GM19351 (cell line): ENCODE results near the gene SPINT2.
"Not testable (repeated sequence)": the region's sequence is repeated elsewhere in the genome, so short reads cannot be mapped to it uniquely, and the experiment has no call there.

Source experiments
- ATAC-seq: cut with Tn5 transposase; IDR thresholded peaks from one replicate; pipeline ENCODE4 v1.9.1; 2021; ENCODE audit warnings: mild to moderate bottlenecking, moderate library complexity; ENCODE audit not compliant: unreplicated experiment

SPINT2 gene

DNA sequence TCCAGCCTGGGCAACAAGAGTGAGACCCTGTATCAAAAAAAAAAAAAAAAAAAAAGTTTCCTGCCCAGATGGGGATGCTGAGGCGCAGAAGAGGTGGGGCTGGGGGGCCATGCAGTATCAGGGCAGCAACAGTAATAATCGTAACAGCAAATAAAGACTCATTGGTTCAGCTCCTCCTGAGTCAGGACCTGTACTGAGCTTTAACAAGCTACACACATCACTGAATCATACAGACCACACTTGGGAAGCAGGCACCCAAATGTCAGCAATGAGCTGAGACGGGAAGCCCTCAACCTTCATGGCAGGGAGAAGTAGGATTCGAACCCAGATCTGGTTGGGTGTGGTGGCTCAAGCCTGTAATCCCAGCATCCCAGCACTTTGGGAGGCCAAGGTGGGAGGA is 29.8 kb upstream of the SPINT2 start:
- no peak for ATAC-seq

DNA sequence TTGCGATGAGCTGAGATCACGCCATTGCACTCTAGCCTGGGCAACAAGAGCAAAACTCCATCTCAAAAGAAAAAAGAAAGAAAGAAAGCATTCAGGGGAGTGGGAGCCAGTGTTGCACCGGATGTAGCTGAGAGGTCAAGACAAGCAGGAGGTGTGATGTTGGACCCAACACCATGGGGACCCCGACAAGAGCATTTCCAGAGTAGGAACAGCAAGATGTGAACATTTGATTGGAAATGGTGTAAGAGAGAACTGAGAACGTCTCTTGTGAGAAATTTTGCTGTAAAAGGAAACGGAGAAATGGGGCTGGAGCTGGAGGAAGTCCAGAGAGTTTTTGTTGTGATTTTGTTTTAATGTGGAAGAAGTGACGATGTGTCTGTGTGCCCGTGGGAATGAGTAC is 24.6 kb upstream of the SPINT2 start:
- ATAC-seq, result no peak

DNA sequence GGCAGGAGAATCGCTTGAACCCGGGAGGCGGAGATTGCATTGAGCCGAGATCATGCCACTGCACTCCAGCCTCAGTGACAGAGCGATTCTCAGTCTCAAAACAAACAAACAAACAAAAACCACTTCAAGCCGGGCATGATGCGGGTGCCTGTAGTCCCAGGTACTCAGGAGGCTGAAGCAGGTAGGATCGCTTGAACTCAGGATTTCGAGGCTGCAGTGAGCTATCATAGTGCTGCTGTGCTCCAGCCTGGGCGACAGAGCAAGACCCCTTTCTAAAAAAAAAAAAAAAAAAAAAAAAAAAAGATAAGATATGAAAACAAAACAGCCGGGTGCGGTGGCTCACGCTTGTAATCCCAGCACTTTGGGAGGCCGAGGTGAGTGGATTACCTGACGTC is 21.1 kb upstream of the SPINT2 start:
- ATAC-seq, result no peak

DNA sequence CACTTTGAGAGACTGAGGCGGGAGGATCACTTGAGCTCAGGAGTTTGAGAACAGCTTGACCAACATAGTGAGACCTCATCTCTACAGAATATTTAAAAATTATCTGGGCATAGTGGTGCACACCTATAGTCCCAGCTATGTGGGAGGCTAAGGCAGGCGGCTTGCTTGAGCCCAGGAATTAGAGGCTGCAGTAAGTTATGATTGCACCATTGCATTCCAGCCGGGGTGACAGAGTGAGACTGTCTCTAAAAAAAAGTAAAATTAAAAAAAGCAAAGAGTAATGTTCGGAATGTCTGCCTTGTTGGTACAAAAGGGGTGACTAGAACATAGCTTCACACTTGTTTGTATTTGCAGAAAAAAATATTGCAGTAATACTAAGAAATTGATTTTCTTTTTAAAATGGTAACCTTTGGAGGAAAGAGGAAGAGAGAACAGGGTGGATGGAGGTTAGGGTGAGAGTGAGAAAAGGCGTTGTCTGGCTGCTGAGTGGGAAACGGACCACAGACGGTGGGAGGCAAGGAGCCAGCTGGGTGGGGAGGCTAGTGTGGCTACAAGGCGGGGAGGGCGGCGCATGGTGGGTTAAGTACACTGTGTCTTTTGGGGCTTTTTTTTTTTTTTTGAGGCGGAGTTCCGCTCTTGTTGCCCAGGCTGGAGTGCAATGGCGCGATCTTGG is 18.4 kb upstream of the SPINT2 start:
- ATAC-seq, result no peak

DNA sequence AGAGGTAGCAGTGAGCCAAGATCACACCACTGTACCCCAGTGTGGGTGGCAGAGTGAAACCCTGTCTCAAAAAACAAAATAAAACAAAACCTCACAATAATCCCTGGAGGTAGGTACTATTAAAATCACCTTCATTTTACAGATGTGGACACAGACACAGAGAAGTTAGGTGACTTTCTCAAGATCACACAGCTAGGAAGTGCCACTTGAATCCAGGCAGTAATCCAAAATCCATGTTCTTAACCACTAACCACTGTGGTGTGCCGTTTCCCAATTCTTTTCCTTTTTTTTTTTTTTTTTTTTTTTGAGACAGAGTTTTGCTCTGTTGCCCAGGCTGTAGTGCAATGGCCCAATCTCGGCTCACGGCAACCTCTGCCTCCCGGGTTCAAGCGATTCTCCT is 17.2 kb upstream of the SPINT2 start:
- no peak for ATAC-seq

DNA sequence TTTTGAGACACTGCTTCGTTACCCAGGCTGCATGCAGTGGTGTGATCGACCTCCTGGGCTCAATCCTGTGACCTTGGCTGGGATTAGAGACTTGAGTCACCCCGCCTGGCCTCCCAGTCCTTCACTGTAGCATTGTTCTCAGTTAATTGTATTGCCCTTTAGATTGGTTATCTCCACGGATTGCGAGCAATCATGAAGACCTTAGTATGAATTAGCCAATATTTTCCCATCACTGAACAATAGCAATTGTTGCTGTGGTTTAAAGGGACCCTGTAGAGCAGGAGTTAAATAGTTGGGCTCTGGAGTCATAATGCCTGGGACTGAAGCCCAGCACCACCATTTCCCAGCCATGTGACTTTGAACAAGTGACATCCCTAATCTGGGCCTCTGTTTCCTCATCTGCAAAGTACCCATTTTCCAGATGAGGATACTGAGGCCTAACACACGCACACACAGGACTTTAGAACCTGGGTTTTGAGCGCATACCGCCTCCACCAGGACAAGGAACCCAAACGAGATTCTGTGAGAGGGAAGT is 16.6 kb upstream of the SPINT2 start:
- ATAC-seq, result no peak

DNA sequence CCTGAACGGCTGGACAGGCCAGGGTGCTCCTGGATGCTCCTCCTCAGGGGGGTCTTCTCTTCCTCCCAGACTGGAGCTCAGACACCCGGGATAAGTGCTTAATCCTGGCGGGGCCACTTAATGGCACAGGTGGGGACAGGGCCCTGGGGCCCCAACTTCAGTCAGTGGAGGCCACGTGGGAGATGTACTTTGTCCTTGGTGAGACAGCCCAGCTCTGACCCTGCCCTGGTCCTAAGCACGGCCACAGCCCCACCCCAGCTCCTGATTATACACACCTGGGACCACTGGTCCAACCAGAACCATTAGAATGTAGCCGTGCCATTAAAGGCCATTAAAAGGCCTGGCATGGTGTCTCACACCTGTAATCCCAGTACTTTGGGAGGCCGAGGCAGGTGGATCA is 16.0 kb upstream of the SPINT2 start:
- ATAC-seq, result no peak

DNA sequence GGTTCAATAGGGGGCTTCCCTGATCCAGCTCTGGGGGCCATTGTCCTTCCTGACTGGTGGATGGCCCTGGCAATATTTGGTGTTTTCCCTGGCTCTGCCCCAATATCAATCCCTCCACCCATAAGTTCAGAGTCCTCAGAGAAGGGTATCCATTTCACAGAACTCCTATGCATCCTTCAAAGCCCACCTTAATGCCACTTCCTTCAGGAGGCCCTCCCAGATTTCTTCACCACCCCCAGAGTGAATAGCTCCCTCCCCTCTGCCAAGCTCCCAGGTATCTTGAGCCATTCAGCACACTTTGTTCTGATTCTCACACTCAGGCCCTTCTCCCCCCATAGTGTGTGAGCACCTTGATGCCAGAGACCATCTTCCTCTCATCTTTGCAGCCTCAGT is 13.9 kb upstream of the SPINT2 start:
- no peak for ATAC-seq

DNA sequence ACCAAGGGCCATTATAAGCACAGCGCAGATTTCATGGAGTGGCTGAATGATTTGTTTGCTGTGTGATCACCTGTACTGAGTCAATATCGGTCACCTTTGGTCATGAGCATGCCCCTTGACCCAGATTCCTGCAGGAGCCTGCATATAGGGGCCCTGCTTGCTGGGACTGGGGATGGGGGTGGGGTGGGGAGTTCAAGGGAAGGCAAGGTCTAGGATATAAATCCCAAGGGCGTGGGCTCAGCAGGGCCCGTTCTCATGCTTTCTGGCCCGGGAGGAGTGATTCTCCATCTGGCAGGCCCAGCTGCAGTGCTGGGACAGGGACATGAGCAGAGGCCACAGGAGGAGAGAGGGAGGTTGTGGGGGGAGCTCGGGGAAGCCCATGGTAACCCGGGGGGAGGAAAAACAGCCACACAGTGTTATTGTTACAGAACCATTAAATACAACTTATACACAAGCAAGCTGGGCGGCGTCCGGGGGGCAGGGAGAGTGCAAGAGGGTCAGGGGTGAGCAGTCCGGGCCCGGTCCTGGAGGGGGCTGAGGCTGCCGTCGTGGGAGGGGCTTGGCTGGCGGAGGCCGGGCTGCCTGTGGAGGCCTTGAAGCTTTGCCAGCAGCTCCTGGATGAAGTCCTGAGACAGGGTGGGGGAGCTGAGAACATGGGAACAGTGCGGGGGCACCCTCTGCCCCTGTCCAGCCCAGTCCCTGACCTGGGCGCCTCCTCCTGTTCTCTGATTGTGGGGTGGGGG is 13.4 kb upstream of the SPINT2 start:
- no peak for ATAC-seq

DNA sequence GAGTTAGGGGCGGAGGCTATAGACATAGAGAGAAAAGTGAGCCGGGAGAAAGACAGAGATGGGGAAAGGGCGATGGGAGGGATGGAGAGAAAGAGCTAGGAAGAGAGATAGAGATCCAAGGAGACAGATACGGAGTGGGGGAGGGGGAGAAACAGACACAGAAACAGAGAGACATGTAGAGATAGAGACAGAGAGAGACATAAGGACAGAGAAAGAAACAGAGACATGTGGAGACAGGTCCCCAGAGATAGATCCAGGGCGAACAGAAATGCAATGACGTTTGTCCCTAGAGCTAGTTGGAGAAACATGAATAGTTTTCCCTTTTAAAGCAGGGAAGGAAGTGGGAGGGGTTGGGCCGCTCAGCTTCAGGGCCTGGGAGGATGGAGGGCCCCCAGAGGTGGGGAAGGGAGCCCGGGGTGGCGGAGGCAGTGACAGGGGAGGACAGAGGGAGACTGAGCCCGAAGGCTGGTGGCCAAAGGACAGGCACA is 12.8 kb upstream of the SPINT2 start:
- no peak for ATAC-seq

DNA sequence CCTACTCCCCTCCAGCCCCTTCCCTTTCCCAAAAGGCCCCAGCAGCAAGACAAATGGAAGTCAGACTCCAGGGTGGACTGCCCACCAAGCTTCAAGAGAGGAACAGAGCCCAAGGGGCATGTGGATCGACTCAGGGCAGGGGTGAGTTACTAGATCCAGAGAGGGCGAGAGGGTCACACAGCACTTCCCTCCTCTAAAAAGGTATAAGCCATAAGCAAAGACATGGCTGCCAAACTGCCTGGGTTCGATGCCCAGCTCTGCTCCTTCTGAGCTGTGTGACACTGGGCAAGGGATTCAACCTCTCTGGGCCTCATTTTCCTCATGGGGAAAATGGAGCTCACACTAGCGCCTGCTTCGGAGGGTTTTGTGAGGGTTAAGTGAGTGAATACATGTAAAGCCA is 12.0 kb upstream of the SPINT2 start:
- no peak for ATAC-seq

DNA sequence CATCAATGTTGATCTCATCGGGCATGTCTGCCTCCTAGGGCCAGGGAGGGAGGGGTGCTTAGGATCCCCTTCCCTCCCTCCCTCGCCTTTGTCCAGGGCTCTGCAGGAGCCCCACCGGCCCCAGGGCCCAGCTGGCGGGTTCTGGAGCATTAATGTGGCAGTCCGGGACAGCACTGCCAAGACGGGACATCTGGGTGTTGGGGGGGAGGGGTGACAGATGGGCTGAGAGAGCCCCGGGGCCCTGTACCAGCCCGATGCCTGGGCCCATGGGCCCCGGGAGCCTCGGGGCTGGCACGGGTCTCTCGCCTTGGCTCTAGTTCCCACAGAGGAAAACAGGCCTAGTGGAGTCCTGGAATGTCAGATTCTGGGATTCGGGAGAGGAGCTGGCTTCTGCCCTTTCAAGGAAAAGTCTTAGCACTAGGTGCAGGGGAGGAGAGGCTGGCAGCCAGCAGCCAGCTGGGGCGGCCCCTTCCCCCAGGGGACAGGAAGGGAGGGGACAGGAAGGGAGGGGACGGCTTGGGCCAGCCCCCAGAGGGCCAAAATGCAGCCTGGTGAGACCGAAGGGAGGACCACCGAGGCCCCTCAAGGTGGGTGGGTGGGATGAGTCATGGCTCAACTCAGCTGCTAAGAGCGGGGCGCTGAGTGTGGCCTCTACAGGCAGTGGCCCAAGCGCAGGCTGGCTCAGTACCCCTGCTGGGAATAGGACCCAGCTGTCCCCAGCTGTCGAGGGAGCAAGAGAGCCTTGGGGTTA is 11.3 kb upstream of the SPINT2 start:
- ATAC-seq, result no peak

DNA sequence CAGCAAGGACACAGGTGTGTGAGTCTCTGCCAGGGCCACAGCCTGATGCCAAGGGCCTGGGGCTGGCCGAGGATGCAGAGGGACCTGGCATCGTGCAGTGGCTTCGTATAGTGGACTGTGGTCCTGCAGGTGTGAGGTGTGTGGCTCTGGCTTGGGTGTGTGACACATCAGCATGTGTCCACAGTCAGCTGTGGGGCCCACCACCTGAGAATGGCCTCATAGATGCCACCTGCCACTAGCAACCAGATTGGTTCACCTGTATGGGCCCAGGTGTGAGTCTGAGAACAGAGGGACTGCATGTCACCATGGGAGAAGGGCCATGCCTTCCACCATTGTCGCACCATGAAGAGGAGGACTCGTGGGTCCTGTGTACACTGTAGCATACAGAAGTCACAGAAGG is 10.6 kb upstream of the SPINT2 start:
- ATAC-seq, result no peak

DNA sequence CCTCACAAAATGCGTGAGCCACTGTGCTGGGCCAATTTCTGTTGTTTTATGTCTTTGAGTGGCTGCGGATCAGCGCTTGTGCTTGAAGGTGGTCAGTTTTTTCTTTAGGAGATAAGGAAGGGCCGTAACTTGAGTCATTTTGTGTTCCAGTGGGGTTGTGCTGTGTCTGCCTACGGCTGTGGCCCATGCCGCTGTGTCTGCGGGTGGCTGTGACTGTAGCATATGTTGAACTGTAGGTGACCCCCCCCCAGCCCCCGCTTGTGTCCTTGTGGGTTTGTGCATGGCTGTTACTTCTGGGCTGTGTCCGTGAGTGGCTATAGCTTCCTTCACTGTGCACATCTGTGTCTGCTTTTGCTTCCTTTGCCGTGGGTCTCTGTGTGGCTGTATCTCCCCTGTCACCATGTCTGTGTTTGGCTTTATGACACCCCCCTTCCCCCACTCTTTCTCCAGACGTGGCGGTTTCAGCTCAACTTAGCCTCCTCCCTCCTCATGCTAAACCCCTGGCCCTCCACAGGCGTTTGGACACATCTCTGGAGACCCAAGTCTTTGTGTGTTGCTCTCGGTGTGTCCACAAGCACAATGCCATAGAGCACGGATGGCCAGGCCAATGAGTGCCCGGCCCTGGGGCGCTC is 8.9 kb upstream of the SPINT2 start:
- ATAC-seq, result no peak

DNA sequence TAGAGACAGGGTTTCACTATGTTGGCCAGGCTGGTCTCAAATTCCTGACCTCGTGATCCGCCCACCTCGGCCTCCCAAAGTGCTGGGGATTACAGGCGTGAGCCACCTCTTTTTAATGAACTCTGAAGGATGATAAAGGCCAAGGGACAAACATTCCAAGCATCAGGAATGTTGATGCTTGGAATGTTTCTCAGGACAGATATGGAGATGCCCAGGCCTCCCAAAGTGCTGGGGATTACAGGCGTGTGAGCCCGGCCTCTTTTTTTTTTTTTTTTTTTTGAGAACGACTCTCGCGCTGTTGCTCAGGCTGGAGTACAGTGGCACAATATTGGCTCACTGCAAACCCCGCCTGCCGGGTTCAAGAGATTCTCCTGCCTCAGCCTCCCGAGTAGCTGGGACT is 2.4 kb upstream of the SPINT2 start:
- ATAC-seq, result not testable (repeated sequence)

DNA sequence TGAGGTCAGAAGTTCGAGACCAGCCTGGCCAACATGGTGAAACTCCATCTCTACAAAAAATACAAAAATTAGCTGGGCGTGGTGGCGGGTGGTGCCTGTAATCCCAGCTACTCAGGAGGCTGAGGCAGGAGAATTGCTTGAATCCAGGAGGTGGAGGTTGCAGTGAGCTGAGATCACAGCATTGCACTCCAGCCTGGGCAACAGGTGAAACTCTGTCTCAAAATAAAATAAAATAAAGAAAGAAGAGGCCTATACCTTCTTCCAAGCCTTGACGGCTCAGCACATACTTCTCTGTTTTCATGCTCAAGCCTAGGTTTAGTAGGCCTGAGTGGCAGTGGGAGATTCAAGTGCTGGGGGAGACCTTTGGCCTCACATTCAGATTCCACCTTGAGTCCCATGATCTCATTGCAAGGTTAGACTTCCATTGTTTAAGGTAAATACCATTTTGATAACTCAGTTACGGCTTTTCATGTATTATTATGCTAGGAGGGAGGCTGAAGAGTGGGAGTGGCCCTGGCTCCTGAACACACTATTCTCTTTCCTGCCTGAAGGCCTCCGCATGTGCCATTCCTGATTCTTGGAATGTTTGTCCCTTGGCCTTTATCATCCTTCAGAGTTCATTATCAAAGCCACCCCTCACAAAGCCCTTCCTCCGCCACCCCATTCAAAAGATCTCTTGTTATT is 1.6 kb upstream of the SPINT2 start:
- no peak for ATAC-seq

DNA sequence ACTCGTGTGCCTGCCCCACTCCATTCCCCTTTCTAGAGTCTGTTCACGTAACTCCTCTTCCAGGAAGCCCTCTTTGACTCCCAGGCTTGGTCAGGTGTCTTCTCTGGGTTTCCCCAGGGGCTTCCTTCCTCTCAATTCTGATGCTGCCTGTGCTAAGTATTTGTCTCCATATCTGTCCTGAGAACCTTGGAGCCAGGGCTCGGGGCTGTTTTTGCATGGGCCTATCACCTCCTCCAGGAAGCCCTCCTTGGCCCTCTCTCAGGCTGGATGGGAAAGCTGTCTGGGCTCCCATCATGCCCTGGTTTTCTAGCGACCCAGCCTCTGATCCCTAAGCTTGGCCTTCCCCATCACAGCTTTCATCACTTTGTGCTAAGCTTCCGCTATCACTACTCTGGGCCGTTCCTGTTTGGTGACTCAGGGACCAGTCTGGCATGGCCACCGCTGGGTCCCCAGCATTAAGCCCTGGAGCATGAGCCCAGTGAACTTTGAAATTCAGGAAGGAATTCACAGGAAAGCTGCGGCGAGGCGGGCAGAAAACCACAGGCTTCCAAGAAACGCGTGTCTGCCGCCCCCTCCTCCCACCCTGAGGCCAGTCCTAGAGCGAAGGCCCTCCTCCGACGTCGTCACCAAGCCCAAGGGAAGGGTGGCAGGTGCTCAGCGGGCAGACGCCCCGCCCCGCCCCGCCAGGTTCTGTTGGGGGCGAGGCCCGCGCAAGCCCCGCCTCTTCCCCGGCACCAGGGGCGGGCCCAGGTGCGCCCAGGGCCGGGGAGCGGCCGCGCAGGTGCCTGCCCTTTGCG is 486 bp upstream of the SPINT2 start:
- ATAC-seq, result no peak

DNA sequence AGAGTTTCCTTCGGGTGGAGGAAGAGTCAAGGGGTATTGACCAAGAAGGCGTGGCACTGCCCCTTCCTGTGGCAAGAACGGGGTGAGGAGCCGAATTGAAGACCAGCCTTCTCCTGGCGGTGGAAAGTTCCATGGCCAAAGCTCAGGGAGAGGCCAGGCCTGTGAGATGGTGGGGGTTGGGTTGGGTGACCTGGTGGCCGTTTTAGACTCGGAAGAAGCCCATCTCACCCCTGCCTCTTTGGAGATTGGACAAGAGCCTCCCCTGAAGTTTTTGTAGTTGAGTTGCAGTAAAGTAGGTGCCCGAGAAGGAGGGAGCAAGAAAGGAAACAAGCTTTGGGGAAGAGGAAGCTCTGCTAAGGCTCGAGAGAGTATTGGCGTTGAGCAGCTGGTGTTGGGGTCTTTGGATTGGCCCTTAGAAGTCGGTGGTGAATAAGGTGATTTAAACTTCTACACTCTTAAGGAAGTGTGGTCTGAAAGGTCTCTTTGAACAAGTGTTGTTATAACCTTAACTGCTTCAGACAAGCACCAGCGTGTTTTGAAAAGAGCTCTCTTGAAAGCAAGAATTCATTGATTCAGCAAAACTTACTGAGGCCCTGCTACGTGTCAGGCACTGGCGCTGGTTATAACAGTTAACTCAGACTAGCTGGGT is 964 bp downstream of the SPINT2 start:
- ATAC-seq, result no peak

DNA sequence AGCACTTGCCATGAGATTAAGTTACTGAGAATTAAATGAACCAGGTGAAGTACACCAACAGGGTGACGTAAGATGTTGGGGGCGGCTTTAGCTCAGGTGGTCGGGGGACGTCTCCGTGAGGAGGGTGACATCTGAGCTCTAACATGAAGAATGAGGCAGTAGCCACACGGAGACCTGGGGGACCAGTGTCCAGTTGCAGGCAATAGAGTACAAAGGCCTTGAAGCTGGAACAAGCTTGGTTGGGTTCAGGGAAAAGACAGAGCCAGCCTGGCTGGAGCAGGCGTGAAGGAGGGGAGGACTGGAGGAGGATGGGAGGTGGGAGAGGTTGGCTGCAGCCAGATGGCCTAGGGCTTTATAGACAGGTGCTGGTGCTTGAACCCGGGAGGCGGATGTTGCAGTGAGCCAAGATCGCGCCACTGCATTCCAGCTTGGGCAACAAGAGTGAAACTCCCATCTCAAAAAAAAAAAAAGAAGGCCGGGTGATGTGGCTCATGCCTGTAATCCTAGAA is 1.6 kb downstream of the SPINT2 start:
- no peak for ATAC-seq
